Heart left ventricle (tissue), 13 donors: ENCODE measurements around the gene SNX4.

ENCODE experiments used
- POLR2A ChIP-seq, 2 donors: fragments of 450-650 bp; IDR thresholded peaks; one replicate each; pipeline ENCODE4 v1.6.1; 2017; ENCODE audit warnings: antibody characterized with exemption in 2 of 2, mild to moderate bottlenecking in 2 of 2, moderate library complexity in 2 of 2
- TF ChIP-seq, protein P1 (sequence below), 12 donors: fragments of 200-600 bp; sonication (generic) in 4 of 12; IDR thresholded peaks; one replicate each; pipeline versions ENCODE4 v1.5.0 to v1.8.0; 2018 to 2022; ENCODE audit warnings: antibody characterized with exemption in 12 of 12, mild to moderate bottlenecking in 5 of 12
- donor health status: ischemic (EF 13 %, LVEDD 7.1; RV severe dilation, severe dysfunction).
- donor health status: DM: no; HTN: yes; CAD: no.
- donor health status: DM: no; HTN: no; CAD: no.
- donor health status: ischemic (EF 25% LVEDD 6.9; RV normal size, moderate dysfunction).
- donor health status: ischemic (EF 25% LVEDD 5.7; RV mildly dilated, moderate dysfunction).
- donor health status: ischemic (EF 35%, LVEDD 5.7; RV mildly dilated, moderate dysfunction).
- donor health status: nonischemic (EF 11% LVEDD 7.7; RV severe dilation, severe dysfunction).
- donor health status: DM: yes; HTN: yes; CAD: no.
- donor health status: PGD.
- donor health status: ischemic (EF 29% LVEDD 5.4; RV normal size, mild dysfunction).
- donor health status: nonischemic (EF 23%, LVEDD 6.1; RV moderate dilation, normal function).

DNA sequence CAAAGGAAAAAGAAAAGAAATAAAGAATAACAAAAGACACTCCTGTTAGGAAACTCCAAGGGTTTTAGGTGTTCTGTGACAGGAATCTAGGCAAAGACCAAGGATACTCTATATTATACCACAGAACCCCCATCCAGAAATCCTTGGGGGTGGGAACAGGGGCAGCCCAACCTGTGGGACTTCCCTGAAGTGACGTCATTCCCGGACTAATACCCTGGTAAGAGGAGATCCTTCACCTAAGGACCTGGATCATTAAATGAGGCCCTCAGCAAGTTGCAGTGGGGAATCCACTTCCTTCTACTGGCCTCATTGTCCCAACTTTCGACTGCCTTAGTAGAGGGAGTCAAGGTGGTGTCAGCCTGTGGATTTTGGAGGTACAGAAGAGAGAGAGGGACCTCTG is 103.8 kb downstream of the SNX4 start:
- TF ChIP-seq POLR2A (IDR thresholded peaks at IDR 0.05), result no peak
- TF ChIP-seq, protein P1, sequence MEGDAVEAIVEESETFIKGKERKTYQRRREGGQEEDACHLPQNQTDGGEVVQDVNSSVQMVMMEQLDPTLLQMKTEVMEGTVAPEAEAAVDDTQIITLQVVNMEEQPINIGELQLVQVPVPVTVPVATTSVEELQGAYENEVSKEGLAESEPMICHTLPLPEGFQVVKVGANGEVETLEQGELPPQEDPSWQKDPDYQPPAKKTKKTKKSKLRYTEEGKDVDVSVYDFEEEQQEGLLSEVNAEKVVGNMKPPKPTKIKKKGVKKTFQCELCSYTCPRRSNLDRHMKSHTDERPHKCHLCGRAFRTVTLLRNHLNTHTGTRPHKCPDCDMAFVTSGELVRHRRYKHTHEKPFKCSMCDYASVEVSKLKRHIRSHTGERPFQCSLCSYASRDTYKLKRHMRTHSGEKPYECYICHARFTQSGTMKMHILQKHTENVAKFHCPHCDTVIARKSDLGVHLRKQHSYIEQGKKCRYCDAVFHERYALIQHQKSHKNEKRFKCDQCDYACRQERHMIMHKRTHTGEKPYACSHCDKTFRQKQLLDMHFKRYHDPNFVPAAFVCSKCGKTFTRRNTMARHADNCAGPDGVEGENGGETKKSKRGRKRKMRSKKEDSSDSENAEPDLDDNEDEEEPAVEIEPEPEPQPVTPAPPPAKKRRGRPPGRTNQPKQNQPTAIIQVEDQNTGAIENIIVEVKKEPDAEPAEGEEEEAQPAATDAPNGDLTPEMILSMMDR (IDR thresholded peaks at IDR 0.05), result no peak
